ENCODE measurements around the gene PHC2.

- TF ChIP-seq CTCF (IDR thresholded peaks at IDR 0.05 in 2 of 3, conservative IDR thresholded peaks at IDR 0.05 in 1 of 3; ENCODE audit: borderline replicate concordance in 1 of 3, insufficient read depth in 1 of 3, low read depth in 2 of 3, low read length in 2 of 3) (no peak), POLR2AphosphoS5 (IDR thresholded peaks at IDR 0.05; ENCODE audit: low read depth, low read length) (no peak), EZH2 (IDR thresholded peaks at IDR 0.05) (no peak), ZBTB33 (IDR thresholded peaks at IDR 0.05; ENCODE audit: extremely low read depth, insufficient replicate concordance, low read length) (no peak), MAX (IDR thresholded peaks at IDR 0.05) (no peak), TCF7L2 (IDR thresholded peaks at IDR 0.05; ENCODE audit: borderline replicate concordance, extremely low read depth, insufficient read depth, insufficient read length) (no peak)
These were observed 153.3 kb downstream of the PHC2 start for GRCh38 chr1:33277488-33278084.

Measured in HCT116 (cell line).